ENCODE data around the gene EP400. TPM values are rescaled to one million over a fixed set of nuclear protein-coding genes. Genes with fewer than 3 reads are reported as not detected.

EP400 gene
- total and polyA plus RNA-seq, 2 of the 4 experiments (the other 2 are of a cell fraction) = 4.3 to 11.4 TPM

GRCh38 chr12:132123970-132124765 lies 174.4 kb downstream of the EP400 start (continued):
- no peak for TF ChIP-seq CHD1 (IDR thresholded peaks at IDR 0.05; ENCODE audit: low read depth, low read length)

GRCh38 chr12:132124766-132125425 lies 175.2 kb downstream of the EP400 start:
- Histone ChIP-seq H3K9me1 (ENCODE audit: insufficient read depth, low read length) (no peaks in the 10 kb centered on the region), H2BK20ac (ENCODE audit: low read depth, low read length) (no peak overlapping the region), H3K36me3 (ENCODE audit: control insufficient read depth, insufficient read depth, low read length) (peaks cover 43% of the 10 kb centered on the region), H3K27ac (ENCODE audit: insufficient read depth, low read length) (no peak overlapping the region), H2AK9ac (replicated peaks; ENCODE audit: low read depth, low read length, poor library complexity) (no peak overlapping the region), H2BK15ac (ENCODE audit: low read depth, low read length) (no peak overlapping the region), H3K4me2 (ENCODE audit: low read depth, low read length) (no peak overlapping the region), H2AFZ (replicated peaks; ENCODE audit: low read length, poor library complexity) (no peak overlapping the region), H3K18ac (ENCODE audit: low read depth, low read length) (no peak overlapping the region), H4K5ac (ENCODE audit: low read depth, low read length) (no peak overlapping the region), H3K23ac (ENCODE audit: low read depth, low read length) (no peak overlapping the region), H3K27me3 (ENCODE audit: control insufficient read depth, insufficient read depth, low read length) (no peaks in the 10 kb centered on the region), H2BK5ac (ENCODE audit: low read depth, low read length, poor library complexity, severe bottlenecking) (no peak overlapping the region), H3K56ac (ENCODE audit: extremely low read depth, insufficient read depth, low read length) (no peak overlapping the region), H4K20me1 (ENCODE audit: insufficient read depth, low read length) (no peaks in the 10 kb centered on the region), H2BK120ac (ENCODE audit: low read depth, low read length) (no peak overlapping the region), H3K4ac (ENCODE audit: low read depth, low read length) (no peak overlapping the region), H4K91ac (ENCODE audit: insufficient read depth, low read depth, low read length) (no peak overlapping the region), H3K9me3 (ENCODE audit: control insufficient read depth, insufficient read depth, low read length) (peaks cover 2% of the 10 kb centered on the region; the same call in 1 of the 2 replicates), H3K14ac (replicated peaks; ENCODE audit: low read depth, low read length) (no peak overlapping the region), H2AK5ac (ENCODE audit: low read depth, low read length) (no peak overlapping the region), H3K79me1 (ENCODE audit: low read depth in 1 of 2, low read length in 2 of 2) (no peaks in the 10 kb centered on the region), H3K4me1 (ENCODE audit: control insufficient read depth, insufficient read depth, low read length) (no peaks in the 10 kb centered on the region), H4K8ac (ENCODE audit: low read depth in 2 of 2, low read length in 2 of 2) (no peak overlapping the region), H3K4me3 (ENCODE audit: insufficient read depth, low read depth, low read length) (no peak overlapping the region), H3K9ac (ENCODE audit: low read depth, low read length) (no peak overlapping the region)
- CTCF ChIA-PET = no interaction called here
- in situ Hi-C loops (cut with MboI; ENCODE audit: low sequenced_read_pairs) = no loop called here
- WGBS, 2 experiments (ENCODE audit: extremely low coverage in 2 of 2, insufficient read length in 1 of 2) = 98% methylated on average over 6 of the region's 19 CpGs; no CpG with 5 or more reads in 1 of the 2 experiments
- POLR2A ChIA-PET (ENCODE audit: unreplicated experiment) = interaction anchor here (0.6 kb wide), 1 partner anchor 19 kb away, joined by 6 read pairs; no protein-coding TSS in a partner anchor
- ATAC-seq (ENCODE audit: low read depth) (no peak), DNase-seq (no peak)
- intact Hi-C loops (cut with micrococcal nuclease) = no loop called here
- no TSS peak for BruUV-seq (replicated peaks)
- TF ChIP-seq MAZ (IDR thresholded peaks at IDR 0.05; ENCODE audit: borderline replicate concordance, low read depth, low read length) (no peak), ELK1 (IDR thresholded peaks at IDR 0.05; ENCODE audit: borderline replicate concordance, low read depth, low read length) (no peak), FOS (IDR thresholded peaks at IDR 0.05; ENCODE audit: low read depth, low read length) (no peak), CEBPB (IDR thresholded peaks at IDR 0.05; ENCODE audit: low read depth, low read length) (no peak), POLR2A (IDR thresholded peaks at IDR 0.05; ENCODE audit: low read depth, low read length) (no peak), CTCF (conservative IDR thresholded peaks at IDR 0.05; ENCODE audit: low read depth, low read length) (no peak), SMC3 (IDR thresholded peaks at IDR 0.05; ENCODE audit: low read depth, low read length) (no peak), NFE2L2 (IDR thresholded peaks at IDR 0.05; ENCODE audit: low read depth, low read length) (no peak), USF2 (IDR thresholded peaks at IDR 0.05; ENCODE audit: low read depth, low read length) (no peak)
- dilution Hi-C loops (cut with HindIII; ENCODE audit: low sequenced_read_pairs, unreplicated experiment) = no loop called here
